GM18526 (cell line): ENCODE results near the gene RBMY1B.
"Not testable (repeated sequence)": the region's sequence is repeated elsewhere in the genome, so short reads cannot be mapped to it uniquely, and the experiment has no call there.

ENCODE experiments used
- POLR2A ChIP-seq: IDR thresholded peaks from 3 replicates; pipeline ENCODE4 v1.6.1; 2011; ENCODE audit not compliant: insufficient read length; ENCODE audit errors: extremely low read depth

Gene RBMY1B

DNA sequence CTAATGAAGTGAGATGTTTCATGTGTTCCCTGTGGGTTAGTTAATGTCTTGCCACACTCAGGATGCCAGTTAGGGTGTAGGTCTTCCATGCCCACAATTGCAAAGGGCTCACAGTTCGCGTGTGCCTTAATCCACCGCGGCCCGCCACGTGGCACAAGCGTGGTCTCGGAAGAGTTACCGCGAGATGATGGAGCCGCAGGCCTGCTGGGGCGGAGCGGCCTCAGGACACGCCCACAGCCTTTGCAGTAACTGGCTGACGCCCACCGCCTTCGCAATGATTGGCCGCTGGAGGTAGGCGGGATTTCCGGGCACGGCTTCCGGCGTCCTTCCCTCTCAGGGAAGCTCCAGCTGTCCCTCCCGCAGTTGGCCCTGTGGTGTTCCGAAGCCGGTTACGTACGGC lies at the start of gene RBMY1B:
TSS of gene RBMY1B (plus strand) at position 301 of the 400 bp plus-strand sequence. CDS start 2,013 bp downstream, outside the sequence.
- TF ChIP-seq POLR2A: not testable (repeated sequence)

DNA sequence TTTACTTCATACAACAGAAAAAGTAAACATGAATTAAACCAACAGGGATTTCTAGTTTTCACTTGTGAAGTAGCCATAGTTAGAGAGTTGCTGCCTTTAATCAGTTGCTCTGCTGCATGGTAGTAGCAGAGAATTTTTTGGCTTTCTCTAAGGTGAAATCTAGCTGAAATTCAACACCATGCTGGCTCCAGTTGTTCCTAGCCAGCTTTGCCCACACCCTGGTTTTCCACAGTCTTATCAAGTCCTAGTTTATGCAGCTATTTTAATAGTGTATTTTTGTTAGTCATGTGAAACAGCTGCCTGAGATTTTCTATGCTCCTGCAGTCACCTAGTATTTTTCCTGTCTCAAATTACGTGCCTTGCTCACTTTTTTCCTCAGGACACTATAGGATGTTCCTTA lies 28.2 kb upstream of the RBMY1B start:
- TF ChIP-seq POLR2A: no peak

DNA sequence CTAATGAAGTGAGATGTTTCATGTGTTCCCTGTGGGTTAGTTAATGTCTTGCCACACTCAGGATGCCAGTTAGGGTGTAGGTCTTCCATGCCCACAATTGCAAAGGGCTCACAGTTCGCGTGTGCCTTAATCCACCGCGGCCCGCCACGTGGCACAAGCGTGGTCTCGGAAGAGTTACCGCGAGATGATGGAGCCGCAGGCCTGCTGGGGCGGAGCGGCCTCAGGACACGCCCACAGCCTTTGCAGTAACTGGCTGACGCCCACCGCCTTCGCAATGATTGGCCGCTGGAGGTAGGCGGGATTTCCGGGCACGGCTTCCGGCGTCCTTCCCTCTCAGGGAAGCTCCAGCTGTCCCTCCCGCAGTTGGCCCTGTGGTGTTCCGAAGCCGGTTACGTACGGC lies 23.4 kb downstream of the RBMY1B start, which contains the start of gene RBMY1A1:
TSS of gene RBMY1A1 (plus strand) at position 301 of the 400 bp plus-strand sequence. CDS start 2,013 bp downstream, outside the sequence.
- TF ChIP-seq POLR2A: not testable (repeated sequence)
